K562 (cell line): Measurements from ENCODE around the gene AMBRA1. TPM values are rescaled to one million over a fixed set of nuclear protein-coding genes. Genes with fewer than 3 reads are reported as not detected.

Experiments used
- CCAR2 ChIP-seq: fragments of 200-400 bp; formaldehyde crosslinking; IDR thresholded peaks from 2 replicates; pipeline ENCODE4 v1.6.1; 2017; ENCODE audit warnings: mild to moderate bottlenecking, low read depth, low read length
- EHMT2 ChIP-seq: fragments of 450-650 bp; IDR thresholded peaks from 2 replicates; pipeline ENCODE4 v1.6.1; 2018; ENCODE audit warnings: antibody characterized with exemption
- HDGF ChIP-seq: fragments of 450-650 bp; IDR thresholded peaks from 2 replicates; pipeline ENCODE4 v1.6.1; 2016
- HNRNPUL1 ChIP-seq: fragments of 200-400 bp; formaldehyde crosslinking; IDR thresholded peaks from 2 replicates; pipeline ENCODE4 v1.6.1; 2017; ENCODE audit warnings: low read length
- MEF2A ChIP-seq: IDR thresholded peaks from 2 replicates; pipeline ENCODE4 v1.6.1; 2011; ENCODE audit warnings: low read depth, mild to moderate bottlenecking, low read length, moderate library complexity; ENCODE audit not compliant: control insufficient read depth
- MIER1 ChIP-seq: fragments of 450-650 bp; IDR thresholded peaks from 2 replicates; pipeline ENCODE4 v1.6.1; 2016; ENCODE audit warnings: antibody characterized with exemption, mild to moderate bottlenecking, low read depth
- STAG1 ChIP-seq: sonication (generic); formaldehyde crosslinking; IDR thresholded peaks from 2 replicates; pipeline ENCODE4 v1.5.0; 2020; ENCODE audit warnings: missing genetic modification reagents, borderline replicate concordance
- ZBTB5 ChIP-seq: fragments of 450-650 bp; IDR thresholded peaks from 2 replicates; pipeline ENCODE4 v1.6.1; 2017; ENCODE audit warnings: antibody characterized with exemption
- ZNF24 ChIP-seq: fragments of 450-650 bp; IDR thresholded peaks from 2 replicates; pipeline ENCODE4 v1.6.1; 2016
- polyA plus RNA-seq, 8 experiments: library from polyadenylated mRNA; depleted of rRNA in 4 of 8; stranded (reverse) in 5 of 8; unstranded in 3 of 8; fragments of >200 nt; fragmentation: Nextera tagmentation in 2 of 8; fragmentation: Illumina TruSeq in 1 of 8; extraction: Ambion mirVana in 2 of 8; extraction: Trizol in 1 of 8; gene quantifications; 2 replicates each; pipeline versions ENCODE4 v1.2.1 to v1.2.3, GENCODE V29; 2011 to 2014; ENCODE audit warnings: inconsistent platforms in 1 of 8, missing spikeins in 1 of 8
- total RNA-seq, 7 experiments: library from RNA; depleted of rRNA in 6 of 7; stranded (reverse); fragments of >200 nt in 6 of 7; fragmentation: Illumina TruSeq in 2 of 7; extraction: Trizol in 2 of 7; gene quantifications; 2 replicates each; pipeline versions ENCODE4 v1.2.1 to v1.2.3, GENCODE V29; 2011 to 2021; ENCODE audit warnings: low replicate concordance in 1 of 7
- TF ChIP-seq, protein P1 (sequence below), 2 experiments: fragments of 250-450 bp in 1 of 2; fragments of 450-650 bp in 1 of 2; sonication (Bioruptor Pico) in 1 of 2; IDR thresholded peaks; 2 replicates each; pipeline versions ENCODE4 v1.6.1 to v1.8.0; 2016 to 2021; ENCODE audit warnings: mild to moderate bottlenecking in 2 of 2, moderate library complexity in 2 of 2, missing compliant biosample characterization in 1 of 2, missing genetic modification characterization in 1 of 2

The AMBRA1 gene
- total and polyA plus RNA-seq, 9 of the 15 experiments (the other 6 are each of a cell fraction or from before 2014, with no cell fraction given), result 0.15 to 24.5 (median 13.0) TPM

- TF ChIP-seq ZBTB5 (0 out of 2 replicates have a peak, but pooled peaks have one; percentile 18), HNRNPUL1 (no peak), EHMT2 (peak; percentile 99), MEF2A (no peak), CCAR2 (no peak), HDGF (no peak), STAG1 (CRISPR knock-in tag) (no peak; the same call in 1 of the 2 replicates), MIER1 (peak; percentile 97), ZNF24 (no peak)
- TF ChIP-seq, protein P1, sequence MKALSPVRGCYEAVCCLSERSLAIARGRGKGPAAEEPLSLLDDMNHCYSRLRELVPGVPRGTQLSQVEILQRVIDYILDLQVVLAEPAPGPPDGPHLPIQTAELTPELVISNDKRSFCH (CRISPR knock-in tag; IDR thresholded peaks at IDR 0.05), result no peak
- TF ChIP-seq, protein P1 (tag; IDR thresholded peaks at IDR 0.05), result 0 out of 2 replicates have a peak, but pooled peaks have one; percentile 32
- TF ChIP-seq, all 486 proteins: peak for 129
Observed at GRCh38 chr11:46392421-46393230, 201.2 kb downstream of the AMBRA1 start (continued).
